Psoas muscle (tissue), 8 donors: ENCODE data around the gene CA7. TPM values are rescaled to one million over a fixed set of nuclear protein-coding genes. Genes with fewer than 3 reads are reported as not detected.
A peak's percentile ranks its signal among the peaks of the same experiment; 100 is the strongest.
"Not testable (repeated sequence)": the region's sequence is repeated elsewhere in the genome, so short reads cannot be mapped to it uniquely, and the experiment has no call there.

ENCODE experiments used
- ATAC-seq, 4 donors: fragments of 200-7000 bp; cut with Tn5 transposase; one replicate each; pipeline ENCODE4 v1.9.1; 2020; ENCODE audit warnings: moderate library complexity in 3 of 4, mild to moderate bottlenecking in 2 of 4
- DNase-seq, 2 donors: peaks; one replicate each; pipeline ENCODE4 v3.0.0-alpha.2; 2020
- H3K27ac ChIP-seq: fragments of 200-600 bp; one replicate; pipeline ENCODE4 v1.8.0; 2022
- H3K27me3 ChIP-seq, 3 donors: fragments of 200-600 bp in 1 of 3; one replicate each; pipeline versions ENCODE4 v1.6.1 to v1.8.0; 2013 to 2022; ENCODE audit warnings: low read length in 2 of 3, mild to moderate bottlenecking in 2 of 3, moderate library complexity in 1 of 3; ENCODE audit not compliant: insufficient read depth in 3 of 3
- H3K36me3 ChIP-seq, 2 donors: fragments of 200-600 bp in 1 of 2; one replicate each; pipeline versions ENCODE4 v1.6.1 to v1.8.0; 2013 to 2022; ENCODE audit warnings: low read depth in 1 of 2, mild to moderate bottlenecking in 1 of 2, moderate library complexity in 1 of 2; ENCODE audit not compliant: insufficient read depth in 1 of 2
- H3K4me1 ChIP-seq: fragments of 200-600 bp; one replicate; pipeline ENCODE4 v1.8.0; 2022
- H3K4me3 ChIP-seq: fragments of 200-600 bp; one replicate; pipeline ENCODE4 v1.8.0; 2022; ENCODE audit warnings: mild to moderate bottlenecking
- H3K9me3 ChIP-seq: fragments of 200-600 bp; one replicate; pipeline ENCODE4 v1.8.0; 2022
- CTCF ChIP-seq: fragments of 200-600 bp; IDR thresholded peaks from one replicate; pipeline ENCODE4 v1.8.0; 2022; ENCODE audit warnings: antibody characterized with exemption
- WGBS, 3 donors: extraction: QIAGEN DNeasy Blood & Tissue Kit; methylation state at CpG; one replicate each; pipeline versions ENCODE4 v1.1.6 to v1.1.7; 2013; 5-methylcytosine and 5-hydroxymethylcytosine counted together
- intact Hi-C, 2 donors: fragments of 100-400 bp; cut with DNase I; formaldehyde crosslinking; loops; one replicate each; pipeline versions ENCODE4 v1.11.0 to v1.14.2; 2022
- polyA plus RNA-seq, 3 donors: library from polyadenylated mRNA; stranded (reverse); fragments of 200-250 nt; gene quantifications; one replicate each; pipeline ENCODE4 v1.2.3, GENCODE V29; 2013
- total RNA-seq, 4 donors: library from RNA; stranded (reverse); fragmentation: NEBNext Ultra II Directional in 2 of 4; extraction: Animal tissue kit (Norgen Biotek cat#: 25700) in 2 of 4; gene quantifications; one replicate each; pipeline versions ENCODE4 v1.2.1 to v1.2.4, GENCODE V29; 2021 to 2023
- donor health status: healthy with polysubstance abuse.
- donor health status: DM: no; HTN: no; CAD: no; lungs with moderate emphysema.
- donor health status: Bipolar disorder and iron deficiency.
- donor health status: healthy.
- donor health status: DM: yes; HTN: yes; CAD: no.
- donor health status: DM: no; HTN: no; CAD: no.
- donor health status: DM: no; HTN: no; CAD: no.
- donor health status: DM: yes; HTN: yes; CAD: no.

CA7 gene
- total and polyA plus RNA-seq, 7 donors, result 0.05 TPM; not detected in 6

DNA sequence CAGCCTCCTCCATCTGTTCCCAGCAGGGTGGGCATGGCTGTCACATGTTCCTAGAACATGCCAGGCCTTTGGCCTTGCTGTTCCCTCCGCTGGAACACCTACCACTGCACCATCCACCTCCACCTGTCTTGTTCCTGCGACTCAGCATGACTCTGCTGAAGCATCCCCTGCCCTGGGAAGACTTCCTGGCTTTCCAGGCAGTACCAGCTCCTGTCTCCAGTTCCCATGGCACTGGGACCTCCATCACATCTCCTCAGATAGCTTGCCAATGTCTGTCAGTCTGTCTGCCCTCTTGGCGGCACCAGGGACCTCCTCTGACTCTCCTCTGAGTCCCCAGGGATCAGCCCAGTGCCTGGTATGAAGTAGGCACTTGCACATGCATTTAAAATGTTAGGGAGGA lies 51.8 kb downstream of the CA7 start:
- 90 to 96% (median 92%) methylated on average over 3 of the region's 3 CpGs for WGBS, 3 donors
- no peaks in the 10 kb centered on the region for H3K9me3 ChIP-seq
- no peak overlapping the region for H3K4me3 ChIP-seq
- no peak overlapping the region for H3K27ac ChIP-seq
- intact Hi-C loops, result loop anchor here (5.0 to 10.0 kb wide), 3 partner anchors 36 to 59 kb away; partner anchors contain the start of gene CIAO2B (in 1 of the 2)
- H3K27me3 ChIP-seq, result no peaks in the 10 kb centered on the region
- H3K4me1 ChIP-seq, result peaks cover 24% of the 10 kb centered on the region
- ATAC-seq (no peak), DNase-seq (no peak)
- H3K36me3 ChIP-seq, result no peaks in the 10 kb centered on the region
- TF ChIP-seq CTCF, result no peak

GRCh38 chr16:66896682-66897081 lies 52.5 kb downstream of the CA7 start:
- intact Hi-C loops, result loop anchor here (5.0 to 10.0 kb wide), 3 partner anchors 36 to 58 kb away; partner anchors contain the start of gene CIAO2B (in 1 of the 2)

GRCh38 chr16:66898207-66898606 lies 54.0 kb downstream of the CA7 start:
- Histone ChIP-seq H3K4me1 (peaks cover 44% of the 10 kb centered on the region), H3K27ac (peak overlapping the region; percentile 89), H3K9me3 (no peaks in the 10 kb centered on the region), H3K4me3 (no peak overlapping the region), H3K36me3 (no peaks in the 10 kb centered on the region), H3K27me3 (no peaks in the 10 kb centered on the region)
- intact Hi-C loops, result loop anchor here (5.0 to 10.0 kb wide), 3 partner anchors 34 to 57 kb away; partner anchors contain the start of gene CIAO2B (in 1 of the 2)
- 32 to 45% (median 41%) methylated on average over 3 of the region's 3 CpGs for WGBS, 3 donors
- no peak for DNase-seq
- no peak for TF ChIP-seq CTCF
- peak in 3 of 4 donors; percentile 25 to 45 (median 31) for ATAC-seq

More at GRCh38 chr16:66896682-66897081, 52.5 kb downstream of the CA7 start:
- not testable (repeated sequence) for H3K27me3 ChIP-seq, DNase-seq, H3K9me3 ChIP-seq, ATAC-seq, H3K36me3 ChIP-seq, H3K4me3 ChIP-seq, H3K27ac ChIP-seq
- H3K4me1 ChIP-seq, result peaks cover 31% of the 10 kb centered on the region
- WGBS, 3 donors, result 81 to 88% (median 83%) methylated on average over 5 of the region's 5 CpGs

- Histone ChIP-seq H3K4me3 (no peak overlapping the region), H3K27me3 (no peaks in the 10 kb centered on the region), H3K9me3 (no peaks in the 10 kb centered on the region), H3K27ac (peak overlapping the region; percentile 89), H3K36me3 (no peaks in the 10 kb centered on the region), H3K4me1 (peaks cover 51% of the 10 kb centered on the region)
- intact Hi-C loops, result loop anchor here (5.0 to 10.0 kb wide), 3 partner anchors 33 to 56 kb away; partner anchors contain the start of gene CIAO2B (in 1 of the 2)
- DNase-seq (no peak), ATAC-seq (no peak)
- WGBS, 3 donors, result 75 to 80% (median 80%) methylated on average over 2 of the region's 2 CpGs
- no peak for TF ChIP-seq CTCF
Observed at GRCh38 chr16:66898933-66899309, 54.7 kb downstream of the CA7 start.

GRCh38 chr16:66899310-66899944 lies 55.2 kb downstream of the CA7 start:
- H3K36me3 ChIP-seq, result no peaks in the 10 kb centered on the region
- DNase-seq (peak in 1 of 2 donors; percentile 59), ATAC-seq (peak; percentile 11 to 56 (median 18))
- H3K4me3 ChIP-seq, result no peak overlapping the region
- no peaks in the 10 kb centered on the region for H3K27me3 ChIP-seq
- intact Hi-C loops, result loop anchor here (5.0 to 10.0 kb wide), 3 partner anchors 33 to 55 kb away; partner anchors contain the start of gene CIAO2B (in 1 of the 2)
- WGBS, 3 donors, result 54 to 58% (median 55%) methylated on average over 6 of the region's 6 CpGs
- TF ChIP-seq CTCF, result no peak
- H3K9me3 ChIP-seq, result no peaks in the 10 kb centered on the region
- peaks cover 56% of the 10 kb centered on the region for H3K4me1 ChIP-seq
- peak overlapping the region; percentile 89 for H3K27ac ChIP-seq
